BJ (cell line): ENCODE measurements around the gene NAALADL2. TPM values are rescaled to one million over a fixed set of nuclear protein-coding genes. Genes with fewer than 3 reads are reported as not detected.

Source experiments
- CTCF ChIA-PET: fragments of 350-600 bp; formaldehyde crosslinking; extraction: SDS; loops from one replicate; lab custom pipeline; 2021; ENCODE audit warnings: antibody characterized with exemption, inconsistent platforms; lab: Yijun Ruan, JAX
- POLR2A ChIA-PET: fragments of 300-600 bp; sonication (Branson Sonifier 250); formaldehyde crosslinking; extraction: SDS; loops from one replicate; lab custom pipeline; 2021; ENCODE audit warnings: antibody characterized with exemption; lab: Charles Lee
- DNase-seq: peaks from one replicate; pipeline ENCODE4 v3.0.0-alpha.2; 2011; ENCODE audit warnings: low read depth
- H3K27me3 ChIP-seq: 2 replicates; pipeline ENCODE4 v1.6.0; 2011; ENCODE audit warnings: low read length; ENCODE audit not compliant: control insufficient read depth, insufficient read depth
- H3K36me3 ChIP-seq: 2 replicates; pipeline ENCODE4 v1.5.1; 2011; ENCODE audit warnings: low read length; ENCODE audit not compliant: control insufficient read depth, insufficient read depth
- H3K4me3 ChIP-seq: 2 replicates; pipeline ENCODE4 v1.5.1; 2011; ENCODE audit warnings: low read depth, mild to moderate bottlenecking, control low read depth, low read length
- CTCF ChIP-seq: IDR thresholded peaks from 2 replicates; pipeline ENCODE4 v1.5.1; 2011; ENCODE audit warnings: low read depth, mild to moderate bottlenecking, control low read depth, inconsistent platforms, low read length, moderate library complexity; ENCODE audit not compliant: insufficient read depth
- polyA plus RNA-seq: library from polyadenylated mRNA; depleted of rRNA; stranded (reverse); fragments of >200 nt; gene quantifications from 2 replicates; pipeline ENCODE4 v1.2.3, GENCODE V29; 2011

Gene NAALADL2
- polyA plus RNA-seq, 1 experiment, result 3.6 TPM

- ChIA-PET CTCF (no interaction called here), POLR2A (no interaction called here)
- DNase-seq, result no peak
- no peaks in the 10 kb centered on the region for H3K36me3 ChIP-seq
- H3K4me3 ChIP-seq, result no peak overlapping the region
- TF ChIP-seq CTCF, result no peak
- no peaks in the 10 kb centered on the region for H3K27me3 ChIP-seq
Measured at GRCh38 chr3:175029828-175030227, 170.7 kb downstream of the NAALADL2 start.

DNA sequence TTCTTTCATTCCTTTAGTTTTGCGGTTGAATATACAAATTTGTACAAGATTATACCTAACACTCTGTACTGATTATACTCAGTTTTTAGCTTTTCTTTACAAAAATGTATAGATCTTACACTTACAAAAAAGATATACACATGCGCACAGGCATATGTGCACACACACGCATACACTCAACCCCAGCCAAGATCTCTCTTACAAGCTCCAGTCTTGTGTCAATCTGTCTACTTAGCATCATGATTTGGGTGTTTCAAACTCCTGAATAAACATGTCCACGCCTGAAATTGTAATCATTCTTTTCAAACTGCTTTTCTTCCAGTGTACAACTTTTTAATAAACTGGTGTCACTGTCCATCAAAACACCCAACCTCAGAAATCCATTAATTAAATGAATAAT lies 180.7 kb downstream of the NAALADL2 start:
- DNase-seq, result no peak
- Histone ChIP-seq H3K4me3 (no peak overlapping the region), H3K27me3 (no peaks in the 10 kb centered on the region), H3K36me3 (no peaks in the 10 kb centered on the region)
- ChIA-PET CTCF (no interaction called here), POLR2A (interaction anchor here (0.6 kb wide), 1 partner anchor 26 kb away, joined by 4 read pairs; no protein-coding TSS in a partner anchor)
- TF ChIP-seq CTCF, result no peak

GRCh38 chr3:175041369-175041768 lies 182.2 kb downstream of the NAALADL2 start:
- ChIA-PET CTCF (interaction anchor here (1.0 kb wide), 1 partner anchor 22 kb away, joined by 3 read pairs; no protein-coding TSS in a partner anchor), POLR2A (no interaction called here)
- TF ChIP-seq CTCF, result no peak
- Histone ChIP-seq H3K4me3 (no peak overlapping the region), H3K27me3 (no peaks in the 10 kb centered on the region), H3K36me3 (no peaks in the 10 kb centered on the region)
- DNase-seq, result no peak

- no peaks in the 10 kb centered on the region for H3K36me3 ChIP-seq
- ChIA-PET CTCF (no interaction called here), POLR2A (no interaction called here)
- TF ChIP-seq CTCF, result no peak
- DNase-seq, result no peak
- no peaks in the 10 kb centered on the region for H3K27me3 ChIP-seq
- H3K4me3 ChIP-seq, result no peak overlapping the region
Measured at GRCh38 chr3:175046601-175047000, 187.5 kb downstream of the NAALADL2 start.

DNA sequence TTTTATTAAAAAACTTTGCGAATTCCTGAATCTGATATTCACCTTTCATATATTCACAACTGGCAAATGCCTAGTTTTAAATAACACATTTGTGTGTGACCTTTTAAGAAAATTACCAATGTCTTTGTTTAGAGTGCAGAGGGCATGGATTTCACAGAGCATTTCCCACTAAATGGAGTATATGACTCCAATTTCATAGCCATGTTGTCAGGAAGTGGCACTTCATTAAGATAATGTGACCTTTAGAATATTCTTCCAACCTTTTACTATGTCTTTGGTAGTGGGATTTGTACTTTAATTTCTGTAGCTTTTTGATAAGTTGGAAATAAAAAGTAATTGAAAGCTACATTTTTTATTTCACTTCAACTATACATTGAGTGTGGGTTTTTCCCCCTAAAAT lies 188.7 kb downstream of the NAALADL2 start:
- POLR2A ChIA-PET, result no interaction called here
- TF ChIP-seq CTCF, result no peak
- no peaks in the 10 kb centered on the region for H3K36me3 ChIP-seq
- no peaks in the 10 kb centered on the region for H3K27me3 ChIP-seq
- CTCF ChIA-PET, result no interaction called here
- DNase-seq, result no peak
- H3K4me3 ChIP-seq, result no peak overlapping the region
